Ovary (tissue), 9 donors: ENCODE data around the gene KIF2A. TPM values are rescaled to one million over a fixed set of nuclear protein-coding genes. Genes with fewer than 3 reads are reported as not detected.

Experiments
- DNase-seq, 5 donors: peaks; one replicate each; pipeline ENCODE4 v3.0.0-alpha.2; 2019 to 2020
- H3K27ac ChIP-seq, 2 donors: fragments of 200-600 bp; one replicate each; pipeline versions ENCODE4 v1.5.1 to v1.8.0; 2019 to 2022
- H3K27me3 ChIP-seq: fragments of 200-600 bp; one replicate; pipeline ENCODE4 v1.8.0; 2022
- H3K36me3 ChIP-seq: fragments of 200-600 bp; sonication (generic); one replicate; pipeline ENCODE4 v1.5.1; 2019
- H3K4me1 ChIP-seq: one replicate; pipeline ENCODE4 v1.8.1; 2013; ENCODE audit warnings: mild to moderate bottlenecking, moderate library complexity; ENCODE audit not compliant: insufficient read depth
- H3K4me3 ChIP-seq: fragments of 200-600 bp; sonication (generic); one replicate; pipeline ENCODE4 v1.5.1; 2017
- H3K9me3 ChIP-seq, 2 donors: fragments of 200-600 bp in 1 of 2; sonication (generic) in 1 of 2; one replicate each; pipeline versions ENCODE4 v1.5.1 to v1.8.1; 2013 to 2019; ENCODE audit warnings: mild to moderate bottlenecking in 1 of 2, moderate library complexity in 1 of 2
- CTCF ChIP-seq, 3 donors: fragments of 450-650 bp in 2 of 3; fragments of 200-600 bp in 1 of 3; IDR thresholded peaks; one replicate each; pipeline versions ENCODE4 v1.5.1 to v1.8.0; 2016 to 2022; ENCODE audit warnings: antibody characterized with exemption in 3 of 3, mild to moderate bottlenecking in 1 of 3
- EP300 ChIP-seq: sonication (generic); formaldehyde crosslinking; IDR thresholded peaks from one replicate; pipeline ENCODE4 v1.6.1; 2017; ENCODE audit warnings: antibody characterized with exemption
- POLR2A ChIP-seq: fragments of 450-650 bp; IDR thresholded peaks from one replicate; pipeline ENCODE4 v1.6.1; 2017; ENCODE audit warnings: antibody characterized with exemption, mild to moderate bottlenecking, moderate library complexity
- WGBS, 3 donors: extraction: QIAGEN DNeasy Blood & Tissue Kit in 1 of 3; methylation state at CpG; one replicate each; pipeline versions ENCODE4 v1.1.5 to v1.1.7; 2013 to 2017; 5-methylcytosine and 5-hydroxymethylcytosine counted together
- intact Hi-C, 4 donors: fragments of 100-400 bp; cut with DNase I; formaldehyde crosslinking; loops; one replicate each; pipeline versions ENCODE4 v1.11.0 to v1.15.1; 2022 to 2023
- polyA plus RNA-seq, 2 donors: library from polyadenylated mRNA; stranded (reverse); fragments of 200-250 nt in 1 of 2; fragments of 350-450 nt in 1 of 2; fragmentation: Illumina TruSeq in 1 of 2; extraction: RNeasy Lipid Tissue Mini Kit (QIAGEN cat#74804) in 1 of 2; gene quantifications; one replicate each; pipeline ENCODE4 v1.2.3, GENCODE V29; 2013 to 2014
- total RNA-seq, 7 donors: library from RNA; depleted of rRNA in 2 of 7; stranded (reverse); fragments of >200 nt in 2 of 7; fragmentation: NEBNext Ultra II Directional in 3 of 7; extraction: Animal tissue kit (Norgen Biotek cat#: 25700) in 3 of 7; gene quantifications; one replicate each; pipeline versions ENCODE4 v1.1.0 to v1.2.4, GENCODE V29; 2016 to 2023
- donor health status: DM: no; HTN: no; CAD: no; lungs with moderate emphysema.
- donor health status: DM: no; HTN: no; CAD: no.
- donor health status: Bipolar disorder and iron deficiency.
- donor health status: DM: yes; HTN: yes; CAD: no.
- donor health status: DM: no; HTN: no; CAD: no.
- donor health status: DM: yes; HTN: yes; CAD: no.

KIF2A gene
- total and polyA plus RNA-seq, 9 donors: 8.0 to 39.1 (median 30.1) TPM

GRCh38 chr5:62403411-62404250, 97.6 kb downstream of the KIF2A start, which contains the start of gene DIMT1:
Gene DIMT1, minus strand, starts transcription at chr5:62403905. Its CDS starts 133 bp downstream, at chr5:62403772.
- 0 to 1% (median 1%) methylated on average over 53 to 66 of the region's 66 CpGs for WGBS, 3 donors
- Histone ChIP-seq H3K4me1 (no peaks in the 10 kb centered on the region), H3K9me3 (no peaks in the 10 kb centered on the region), H3K36me3 (no peaks in the 10 kb centered on the region), H3K27me3 (no peaks in the 10 kb centered on the region), H3K4me3 (peak within 1 kb of the TSS; percentile 98), H3K27ac (peak within 1 kb of the TSS; percentile 74 to 81)
- TF ChIP-seq EP300 (no peak), POLR2A (peak; percentile 77), CTCF (IDR thresholded peaks at IDR 0.05) (no peak)
- intact Hi-C loops: no loop called here
- DNase-seq: peak; percentile 93 to 95 (median 93)

GRCh38 chr5:62412549-62413329, 106.7 kb downstream of the KIF2A start, which contains the start of gene IPO11:
Gene IPO11, plus strand, starts transcription at chr5:62412763. Its CDS starts 24,517 bp downstream, at chr5:62437280.
- Histone ChIP-seq H3K27ac (peak within 1 kb of the TSS in 1 of 2 donors; percentile 51), H3K36me3 (no peaks in the 10 kb centered on the region), H3K9me3 (no peaks in the 10 kb centered on the region), H3K4me3 (peak within 1 kb of the TSS; percentile 100), H3K4me1 (peaks cover 3% of the 10 kb centered on the region), H3K27me3 (no peaks in the 10 kb centered on the region)
- intact Hi-C loops: no loop called here
- 0 to 1% (median 1%) methylated on average over 66 of the region's 66 CpGs for WGBS, 3 donors
- peak; percentile 98 to 99 (median 98) for DNase-seq
- TF ChIP-seq EP300 (no peak), CTCF (IDR thresholded peaks at IDR 0.05) (no peak), POLR2A (peak; percentile 71)

DNA sequence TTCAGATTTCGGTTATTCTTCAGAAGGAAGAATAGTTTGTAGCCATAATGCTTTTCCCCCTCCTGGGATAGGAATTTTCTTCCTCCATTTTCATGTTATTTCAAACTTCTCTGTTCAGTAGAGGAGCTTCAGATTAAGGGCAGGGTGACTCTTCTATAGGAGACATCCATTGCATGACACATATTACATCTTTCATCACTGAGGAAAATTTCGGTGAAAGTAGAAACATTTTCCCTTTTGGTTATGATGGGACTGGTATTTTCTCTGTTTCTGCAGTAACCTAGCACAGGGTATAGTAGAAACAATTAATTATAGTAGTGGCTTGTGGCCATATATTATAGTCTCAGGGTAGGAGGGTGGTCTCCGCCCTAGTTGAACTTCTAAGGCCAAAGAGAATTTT, 107.7 kb downstream of the KIF2A start:
- DNase-seq: no peak
- H3K36me3 ChIP-seq: no peaks in the 10 kb centered on the region
- 48 to 56% (median 54%) methylated on average over 3 of the region's 3 CpGs for WGBS, 3 donors
- H3K27me3 ChIP-seq: no peaks in the 10 kb centered on the region
- peaks cover 3% of the 10 kb centered on the region for H3K4me1 ChIP-seq
- intact Hi-C loops: no loop called here
- no peak overlapping the region for H3K27ac ChIP-seq
- H3K9me3 ChIP-seq: no peaks in the 10 kb centered on the region
- H3K4me3 ChIP-seq: peak overlapping the region; percentile 100
- no peak for TF ChIP-seq CTCF (IDR thresholded peaks at IDR 0.05)
- no peak for TF ChIP-seq EP300
- TF ChIP-seq POLR2A: no peak

GRCh38 chr5:62418462-62419076, 112.6 kb downstream of the KIF2A start:
- WGBS, 3 donors: 87% methylated on average over 4 of the region's 4 CpGs
- Histone ChIP-seq H3K9me3 (no peaks in the 10 kb centered on the region), H3K4me1 (no peaks in the 10 kb centered on the region), H3K4me3 (no peak overlapping the region), H3K36me3 (no peaks in the 10 kb centered on the region), H3K27ac (no peak overlapping the region), H3K27me3 (no peaks in the 10 kb centered on the region)
- intact Hi-C loops: no loop called here
- no peak for DNase-seq
- TF ChIP-seq EP300 (no peak), CTCF (IDR thresholded peaks at IDR 0.05) (no peak), POLR2A (no peak)
